HT1080 (cell line): ENCODE results near the gene CFAP74. TPM values are rescaled to one million over a fixed set of nuclear protein-coding genes. Genes with fewer than 3 reads are reported as not detected.

Experiments
- DNase-seq: peaks from one replicate; pipeline ENCODE4 v3.0.0-alpha.2; 2015; ENCODE audit warnings: low read depth
- total RNA-seq: library from RNA; depleted of rRNA; stranded (reverse); fragments of >200 nt; shearing (Covaris generic); gene quantifications from 2 replicates; pipeline ENCODE4 v1.2.3, GENCODE V29; 2014

CFAP74 gene
- total RNA-seq, 1 experiment from 2014 or later: not detected

DNA sequence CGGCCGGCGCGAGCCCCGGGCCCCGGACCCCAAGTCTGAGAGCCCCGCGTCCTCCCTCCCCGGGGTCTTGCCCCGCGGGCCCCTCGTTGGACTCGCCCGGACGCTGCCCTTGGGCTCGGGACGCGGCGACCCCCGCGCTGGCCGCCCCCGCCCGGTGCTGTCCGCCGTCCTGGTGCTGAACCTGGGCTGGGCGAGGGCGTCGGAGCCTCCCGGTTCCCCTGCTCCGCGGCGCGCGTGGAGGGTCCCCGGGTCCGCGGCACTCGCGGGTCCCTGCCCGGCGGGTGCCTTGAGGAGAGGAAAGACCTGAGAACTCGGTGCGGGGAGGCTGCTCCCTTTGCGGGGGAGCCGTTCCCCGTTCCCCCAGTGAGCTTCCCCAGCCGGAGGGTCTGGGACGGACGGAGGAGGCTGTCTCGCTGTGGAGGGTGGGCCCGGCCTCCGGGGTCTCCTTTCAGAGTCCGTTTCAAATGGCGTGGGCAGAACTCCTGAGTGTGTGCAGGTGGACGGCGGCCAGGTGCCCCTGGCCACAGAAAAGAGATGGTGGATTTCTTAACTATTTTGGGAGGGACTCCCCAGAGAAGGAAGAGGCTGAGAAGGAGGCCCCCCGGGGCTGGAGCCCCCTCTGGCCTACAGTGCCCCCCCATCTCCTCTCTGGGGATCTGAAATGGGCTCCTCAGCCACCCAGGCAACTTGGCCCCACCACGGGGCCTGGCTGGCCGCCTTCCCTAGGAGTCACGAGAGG, 16.2 kb upstream of the CFAP74 start:
- no peak for DNase-seq

GRCh38 chr1:2019172-2019543, 15.6 kb upstream of the CFAP74 start, which contains the start of gene GABRD:
Gene GABRD (plus strand): TSS chr1:2019345. CDS start chr1:2019424, 79 bp downstream.
- DNase-seq: no peak

DNA sequence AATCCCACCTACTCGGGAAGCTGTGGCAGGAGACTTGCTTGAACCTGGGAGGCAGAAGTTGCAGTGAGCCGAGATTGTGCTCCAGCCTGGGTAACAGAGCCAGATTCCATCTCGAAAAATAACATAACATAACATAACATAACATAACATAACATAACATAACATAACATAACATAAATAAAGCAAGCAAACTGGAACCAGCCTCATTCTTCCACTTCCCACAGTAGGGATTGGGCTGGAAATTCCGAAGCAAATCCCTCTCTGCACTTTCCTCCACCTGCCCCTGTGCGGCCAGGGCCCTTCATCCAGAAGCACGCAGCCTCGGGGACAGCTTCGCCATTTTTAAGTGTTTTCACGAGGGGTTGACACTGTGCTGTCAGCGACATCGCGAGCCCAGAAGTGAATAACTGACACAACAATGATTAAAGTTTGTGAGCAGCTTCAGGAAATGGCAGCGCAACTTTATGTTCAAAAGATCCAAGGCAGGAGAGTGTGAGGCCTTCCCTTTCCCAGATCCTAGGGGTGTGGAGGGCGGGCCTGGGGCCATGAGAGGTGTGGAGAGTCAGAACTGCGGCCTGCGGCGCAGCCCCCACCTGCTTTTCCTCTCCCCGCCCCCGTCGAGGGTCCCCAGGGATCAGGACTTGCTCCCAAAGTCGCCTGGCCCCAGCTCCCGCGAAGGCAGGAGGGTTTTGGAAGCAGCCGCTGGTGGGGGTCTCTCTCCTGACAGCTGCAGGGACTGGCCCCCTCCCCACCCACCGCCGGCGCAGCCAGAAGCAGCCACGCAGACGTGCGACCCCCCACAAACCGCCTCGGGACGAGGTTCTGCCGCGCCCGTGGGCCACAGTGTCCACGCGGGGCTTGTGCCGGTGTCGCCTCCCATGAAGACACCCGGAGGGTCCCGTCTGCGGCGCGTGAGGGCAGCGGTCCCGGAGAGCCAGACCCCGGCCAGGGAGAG, 14.9 kb upstream of the CFAP74 start:
- no peak for DNase-seq

- no peak for DNase-seq
Observed at GRCh38 chr1:2016123-2016522, 12.5 kb upstream of the CFAP74 start.

DNA sequence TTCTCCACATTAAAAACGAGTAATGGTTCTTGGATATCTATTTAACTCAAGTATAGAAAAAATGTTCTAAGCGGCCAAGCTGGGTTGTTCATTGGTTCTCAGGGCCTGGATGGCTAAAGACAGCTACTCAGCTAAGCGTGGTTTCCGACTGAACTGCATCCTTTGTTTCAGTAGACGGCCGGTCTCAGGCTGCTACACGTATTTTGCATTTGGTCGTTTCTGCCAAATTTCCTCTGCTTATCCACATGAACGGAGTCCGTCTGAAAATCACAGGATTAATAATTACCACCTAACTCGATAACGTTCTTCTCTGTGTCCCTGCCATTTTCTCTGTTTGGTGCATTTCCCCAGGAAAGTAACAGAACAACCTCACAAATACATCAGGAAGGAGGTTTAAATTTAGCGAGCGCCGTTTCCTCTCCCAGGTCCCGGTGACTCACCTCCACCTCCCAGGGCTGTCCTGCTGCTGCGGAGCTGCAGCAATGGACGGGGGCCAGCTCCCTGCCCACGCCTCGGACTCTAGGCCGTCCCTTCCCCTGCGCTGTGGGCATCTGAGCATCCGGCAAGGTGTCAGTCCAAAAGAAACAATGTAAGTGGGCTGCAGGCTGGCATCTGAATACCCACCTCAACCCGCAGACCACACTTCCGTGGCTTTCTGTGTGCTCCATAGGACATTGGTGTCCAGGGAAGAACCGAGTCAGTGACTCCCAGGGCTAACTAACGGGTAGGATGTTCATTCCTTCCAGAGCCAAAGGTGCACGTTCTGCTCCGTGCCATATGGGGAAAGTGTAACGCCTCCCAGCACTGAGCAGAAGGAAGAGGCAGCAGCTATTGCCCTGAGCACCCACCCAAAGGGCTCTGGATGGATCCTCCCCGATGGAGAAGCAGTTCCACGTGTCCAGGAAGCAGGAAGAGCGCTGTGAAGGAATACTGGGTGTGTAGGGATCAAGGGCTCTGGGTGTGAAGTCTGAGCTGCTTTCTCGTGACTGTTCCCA, 11.5 kb upstream of the CFAP74 start:
- DNase-seq: peak; percentile 41

GRCh38 chr1:2014181-2014580, 10.6 kb upstream of the CFAP74 start:
- no peak for DNase-seq

GRCh38 chr1:2009101-2010053, 5.8 kb upstream of the CFAP74 start:
- DNase-seq: no peak

DNA sequence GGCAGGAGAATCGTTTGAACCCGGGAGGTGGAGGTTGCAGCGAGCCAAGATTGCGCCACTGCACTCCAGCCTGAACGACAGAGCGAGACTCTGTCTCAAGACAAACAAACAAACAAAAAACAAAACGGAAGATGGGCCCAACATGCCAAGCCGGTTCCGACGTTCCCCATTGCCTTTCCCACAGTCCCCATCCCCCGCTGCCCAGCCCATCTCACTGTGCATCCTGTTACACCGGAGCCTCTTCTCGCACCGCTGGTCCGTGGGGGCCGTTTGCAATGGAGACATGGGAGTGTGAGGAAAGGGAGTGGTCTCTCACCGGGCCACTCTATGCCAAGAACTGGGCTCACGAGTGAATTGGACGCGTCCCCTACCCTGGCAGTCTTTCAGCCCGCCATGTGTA, 1.3 kb upstream of the CFAP74 start:
- DNase-seq: no peak

GRCh38 chr1:2001773-2002411, 1.7 kb downstream of the CFAP74 start:
- DNase-seq: no peak

DNA sequence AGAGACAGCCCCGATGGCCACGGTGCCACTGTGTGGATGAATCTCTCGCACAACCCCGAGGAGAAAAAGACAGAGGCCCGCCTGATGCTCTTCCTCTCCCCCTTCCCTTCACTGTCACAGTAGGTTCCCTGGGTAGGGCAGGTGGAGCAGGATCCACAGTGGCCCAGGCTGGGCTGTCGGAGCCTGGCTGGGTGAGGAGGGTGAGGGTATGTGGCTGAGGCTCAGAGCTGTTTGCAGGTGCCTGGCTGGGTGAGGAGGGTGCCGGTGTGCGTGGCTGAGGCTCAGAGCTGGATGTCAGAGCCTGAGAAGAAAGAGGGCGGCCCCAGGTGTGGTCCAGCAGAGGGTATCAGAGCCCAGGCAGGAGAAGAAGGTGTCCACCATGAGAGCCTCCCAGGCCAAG, 2.7 kb downstream of the CFAP74 start:
- DNase-seq: no peak

DNA sequence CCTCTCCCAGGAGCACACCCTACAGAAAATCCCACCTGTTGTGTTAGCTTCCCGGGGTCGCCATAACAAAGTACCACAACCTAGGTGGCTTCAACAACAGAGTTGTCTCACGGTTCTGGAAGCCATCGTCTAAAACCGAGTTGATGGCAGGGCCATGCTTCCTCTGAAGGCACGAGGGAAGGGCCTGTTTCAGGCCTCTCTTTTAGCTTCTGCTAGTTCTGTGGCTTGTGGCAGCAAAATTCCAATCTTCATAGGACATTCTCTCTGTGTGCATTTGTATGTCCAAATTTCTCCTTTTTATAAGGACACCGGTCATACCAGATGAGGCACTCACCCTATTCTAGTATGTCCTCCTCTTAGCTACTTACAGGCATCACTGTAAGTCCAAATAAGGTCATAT, 3.2 kb downstream of the CFAP74 start:
- no peak for DNase-seq

DNA sequence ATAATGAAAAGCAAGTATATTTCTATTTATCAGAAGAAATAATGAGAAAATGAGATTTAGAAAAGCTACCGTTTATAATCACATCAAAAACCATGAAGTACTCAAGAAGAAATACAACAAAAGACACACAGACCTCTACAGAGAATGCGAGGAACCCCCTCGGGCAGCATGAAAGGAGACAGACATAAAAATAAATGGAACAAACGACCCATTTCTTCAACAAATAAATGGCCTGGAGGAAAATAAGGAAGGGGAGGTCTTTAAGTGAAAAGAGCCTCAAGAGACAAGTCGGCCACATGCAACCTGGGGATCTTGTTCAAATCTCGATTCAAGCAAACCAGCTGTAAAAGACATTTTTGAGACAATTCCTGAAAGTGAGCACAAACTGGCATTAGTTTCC, 6.0 kb downstream of the CFAP74 start:
- no peak for DNase-seq

DNA sequence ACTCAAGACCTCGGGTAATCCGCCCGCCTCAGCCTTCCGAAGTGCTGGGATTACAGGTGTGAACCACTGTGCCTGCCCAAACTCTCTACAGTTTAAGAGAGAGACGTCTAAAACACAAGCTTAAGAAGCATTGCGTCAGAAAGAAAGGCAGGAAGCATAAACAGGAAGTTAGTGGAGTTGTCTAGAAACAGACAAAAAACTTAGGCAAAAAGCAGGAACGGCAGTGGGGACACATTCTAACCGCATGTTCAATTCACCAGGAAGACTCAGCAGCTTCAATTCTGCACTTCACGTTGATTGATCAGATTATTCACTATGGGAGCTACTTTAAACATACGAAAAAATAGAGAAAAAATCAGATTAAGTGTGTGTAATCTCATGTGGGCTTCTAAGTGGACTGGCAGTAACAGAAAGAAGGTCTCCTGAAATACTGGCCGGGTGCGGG, 7.4 kb downstream of the CFAP74 start:
- no peak for DNase-seq

GRCh38 chr1:1994536-1994935, 9.1 kb downstream of the CFAP74 start:
- no peak for DNase-seq

DNA sequence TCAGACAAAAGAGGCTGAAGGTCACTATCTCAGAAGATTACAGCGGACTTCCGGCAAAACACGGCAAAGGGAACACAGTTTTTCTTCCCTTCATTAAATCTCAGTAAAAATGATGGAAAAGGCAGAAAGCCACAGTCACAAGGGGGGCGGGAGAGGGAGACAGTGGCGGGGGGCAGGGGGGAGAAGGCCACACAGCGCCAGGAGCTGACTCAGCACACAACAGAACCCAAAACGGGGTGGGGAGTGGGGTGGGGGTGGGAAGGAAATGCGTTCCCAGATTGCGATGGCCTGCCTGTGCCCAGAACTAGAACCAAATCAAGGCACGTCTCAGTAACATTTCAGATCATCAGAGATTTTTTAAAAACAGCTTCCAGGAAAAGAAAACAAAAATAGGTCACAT, 13.4 kb downstream of the CFAP74 start:
- DNase-seq: no peak

- no peak for DNase-seq
Observed at GRCh38 chr1:1989789-1990188, 13.8 kb downstream of the CFAP74 start.

GRCh38 chr1:1989102-1989542, 14.5 kb downstream of the CFAP74 start:
- DNase-seq: no peak

GRCh38 chr1:1988061-1988945, 15.3 kb downstream of the CFAP74 start:
- no peak for DNase-seq
